ENCODE measurements around the gene FIBP. TPM values are rescaled to one million over a fixed set of nuclear protein-coding genes. Genes with fewer than 3 reads are reported as not detected.
A peak's percentile ranks its signal among the peaks of the same experiment; 100 is the strongest.

The FIBP gene
- total and polyA plus RNA-seq, 10 of the 15 experiments (the other 5 are each of a cell fraction or from before 2014, with no cell fraction given), result 65.1 to 182 (median 94.6) TPM

DNA sequence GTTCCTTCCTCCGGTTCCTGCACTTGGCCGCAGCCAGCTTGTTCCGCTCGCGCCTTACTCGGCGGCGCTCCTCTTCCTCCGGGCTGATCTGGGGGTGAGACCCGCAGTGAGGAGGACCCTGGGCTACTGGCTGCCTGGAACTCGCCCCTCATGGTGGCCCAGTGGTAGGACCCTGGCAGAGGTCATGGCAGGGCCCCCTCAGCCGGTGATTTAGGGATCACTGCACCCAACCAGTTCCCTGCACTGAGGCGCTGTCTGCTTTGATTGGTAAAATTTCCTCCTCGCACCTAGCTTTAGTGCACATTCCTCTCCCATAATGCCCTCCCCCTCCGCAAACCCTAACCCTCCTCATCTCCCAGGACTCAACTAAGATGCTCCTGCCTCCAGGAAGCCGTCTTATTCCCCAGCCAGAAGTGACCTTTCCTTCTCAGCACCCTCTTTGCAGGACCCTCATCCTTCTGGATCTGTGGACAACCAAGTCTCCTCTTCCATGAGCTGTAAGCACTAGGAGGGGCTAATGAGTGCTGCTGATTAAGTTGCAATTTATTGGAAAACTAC, 5.8 kb upstream of the FIBP start (continued):
- TF ChIP-seq FOXM1 (IDR thresholded peaks at IDR 0.05; ENCODE audit: low read depth, low read length) (no peak), CHD1 (IDR thresholded peaks at IDR 0.05; ENCODE audit: low read depth, low read length) (no peak), RCOR1 (conservative IDR thresholded peaks at IDR 0.05; ENCODE audit: low read depth, low read length) (no peak), MTA2 (IDR thresholded peaks at IDR 0.05; ENCODE audit: low read depth) (no peak), KDM1A (IDR thresholded peaks at IDR 0.05; ENCODE audit: borderline replicate concordance) (no peak), MEF2B (IDR thresholded peaks at IDR 0.05; ENCODE audit: partially characterized antibody, poor library complexity, severe bottlenecking) (no peak), HDAC2 (IDR thresholded peaks at IDR 0.05) (no peak), TCF7 (IDR thresholded peaks at IDR 0.05; ENCODE audit: borderline replicate concordance) (no peak), NR2C2 (IDR thresholded peaks at IDR 0.05; ENCODE audit: borderline replicate concordance, control insufficient read depth, insufficient read length, low read depth) (no peak), POLR2AphosphoS5 (IDR thresholded peaks at IDR 0.05; ENCODE audit: low read length) (peak; percentile 71), NRF1 (conservative IDR thresholded peaks at IDR 0.05; ENCODE audit: low read depth, low read length) (no peak), BRCA1 (IDR thresholded peaks at IDR 0.05; ENCODE audit: low read depth, low read length) (no peak), CHD4 (IDR thresholded peaks at IDR 0.05) (no peak), IKZF1 (conservative IDR thresholded peaks at IDR 0.05) (peak; percentile 66), LARP7 (IDR thresholded peaks at IDR 0.05) (0 out of 2 replicates have a peak, but pooled peaks have one; percentile 25), STAT1 (conservative IDR thresholded peaks at IDR 0.05) (no peak), PAX5 (IDR thresholded peaks at IDR 0.05; ENCODE audit: borderline replicate concordance, low read depth, low read length) (no peak), ZNF217 (IDR thresholded peaks at IDR 0.05) (no peak), ZNF207 (IDR thresholded peaks at IDR 0.05; ENCODE audit: borderline replicate concordance) (no peak), SMARCA5 (IDR thresholded peaks at IDR 0.05) (no peak), TAF1 (IDR thresholded peaks at IDR 0.05; ENCODE audit: borderline replicate concordance, low read depth, low read length) (peak; percentile 38; the same call in 1 of the 2 replicates), MTA3 (IDR thresholded peaks at IDR 0.05; ENCODE audit: borderline replicate concordance, low read length) (no peak)
- TF ChIP-seq, protein P1, sequence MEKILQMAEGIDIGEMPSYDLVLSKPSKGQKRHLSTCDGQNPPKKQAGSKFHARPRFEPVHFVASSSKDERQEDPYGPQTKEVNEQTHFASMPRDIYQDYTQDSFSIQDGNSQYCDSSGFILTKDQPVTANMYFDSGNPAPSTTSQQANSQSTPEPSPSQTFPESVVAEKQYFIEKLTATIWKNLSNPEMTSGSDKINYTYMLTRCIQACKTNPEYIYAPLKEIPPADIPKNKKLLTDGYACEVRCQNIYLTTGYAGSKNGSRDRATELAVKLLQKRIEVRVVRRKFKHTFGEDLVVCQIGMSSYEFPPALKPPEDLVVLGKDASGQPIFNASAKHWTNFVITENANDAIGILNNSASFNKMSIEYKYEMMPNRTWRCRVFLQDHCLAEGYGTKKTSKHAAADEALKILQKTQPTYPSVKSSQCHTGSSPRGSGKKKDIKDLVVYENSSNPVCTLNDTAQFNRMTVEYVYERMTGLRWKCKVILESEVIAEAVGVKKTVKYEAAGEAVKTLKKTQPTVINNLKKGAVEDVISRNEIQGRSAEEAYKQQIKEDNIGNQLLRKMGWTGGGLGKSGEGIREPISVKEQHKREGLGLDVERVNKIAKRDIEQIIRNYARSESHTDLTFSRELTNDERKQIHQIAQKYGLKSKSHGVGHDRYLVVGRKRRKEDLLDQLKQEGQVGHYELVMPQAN (conservative IDR thresholded peaks at IDR 0.05), result no peak; the same call in 1 of the 2 replicates
- TF ChIP-seq, protein P2, sequence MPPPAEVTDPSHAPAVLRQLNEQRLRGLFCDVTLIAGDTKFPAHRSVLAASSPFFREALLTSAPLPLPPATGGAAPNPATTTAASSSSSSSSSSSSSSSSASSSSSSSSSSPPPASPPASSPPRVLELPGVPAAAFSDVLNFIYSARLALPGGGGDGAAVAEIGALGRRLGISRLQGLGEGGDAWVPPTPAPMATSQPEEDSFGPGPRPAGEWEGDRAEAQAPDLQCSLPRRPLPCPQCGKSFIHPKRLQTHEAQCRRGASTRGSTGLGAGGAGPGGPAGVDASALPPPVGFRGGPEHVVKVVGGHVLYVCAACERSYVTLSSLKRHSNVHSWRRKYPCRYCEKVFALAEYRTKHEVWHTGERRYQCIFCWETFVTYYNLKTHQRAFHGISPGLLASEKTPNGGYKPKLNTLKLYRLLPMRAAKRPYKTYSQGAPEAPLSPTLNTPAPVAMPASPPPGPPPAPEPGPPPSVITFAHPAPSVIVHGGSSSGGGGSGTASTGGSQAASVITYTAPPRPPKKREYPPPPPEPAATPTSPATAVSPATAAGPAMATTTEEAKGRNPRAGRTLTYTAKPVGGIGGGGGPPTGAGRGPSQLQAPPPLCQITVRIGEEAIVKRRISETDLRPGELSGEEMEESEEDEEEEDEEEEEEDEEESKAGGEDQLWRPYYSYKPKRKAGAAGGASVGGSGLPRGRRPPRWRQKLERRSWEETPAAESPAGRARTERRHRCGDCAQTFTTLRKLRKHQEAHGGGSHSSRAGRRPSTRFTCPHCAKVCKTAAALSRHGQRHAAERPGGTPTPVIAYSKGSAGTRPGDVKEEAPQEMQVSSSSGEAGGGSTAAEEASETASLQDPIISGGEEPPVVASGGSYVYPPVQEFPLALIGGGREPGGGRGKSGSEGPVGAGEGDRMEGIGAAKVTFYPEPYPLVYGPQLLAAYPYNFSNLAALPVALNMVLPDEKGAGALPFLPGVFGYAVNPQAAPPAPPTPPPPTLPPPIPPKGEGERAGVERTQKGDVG (CRISPR knock-in tag; IDR thresholded peaks at IDR 0.05), result no peak
- TF ChIP-seq, protein P3, sequence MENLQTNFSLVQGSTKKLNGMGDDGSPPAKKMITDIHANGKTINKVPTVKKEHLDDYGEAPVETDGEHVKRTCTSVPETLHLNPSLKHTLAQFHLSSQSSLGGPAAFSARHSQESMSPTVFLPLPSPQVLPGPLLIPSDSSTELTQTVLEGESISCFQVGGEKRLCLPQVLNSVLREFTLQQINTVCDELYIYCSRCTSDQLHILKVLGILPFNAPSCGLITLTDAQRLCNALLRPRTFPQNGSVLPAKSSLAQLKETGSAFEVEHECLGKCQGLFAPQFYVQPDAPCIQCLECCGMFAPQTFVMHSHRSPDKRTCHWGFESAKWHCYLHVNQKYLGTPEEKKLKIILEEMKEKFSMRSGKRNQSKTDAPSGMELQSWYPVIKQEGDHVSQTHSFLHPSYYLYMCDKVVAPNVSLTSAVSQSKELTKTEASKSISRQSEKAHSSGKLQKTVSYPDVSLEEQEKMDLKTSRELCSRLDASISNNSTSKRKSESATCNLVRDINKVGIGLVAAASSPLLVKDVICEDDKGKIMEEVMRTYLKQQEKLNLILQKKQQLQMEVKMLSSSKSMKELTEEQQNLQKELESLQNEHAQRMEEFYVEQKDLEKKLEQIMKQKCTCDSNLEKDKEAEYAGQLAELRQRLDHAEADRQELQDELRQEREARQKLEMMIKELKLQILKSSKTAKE (IDR thresholded peaks at IDR 0.05; ENCODE audit: low read depth, poor library complexity, severe bottlenecking), result no peak

Measured in GM12878 (cell line).